ENCODE measurements around the gene RAP1GAP2. TPM values are rescaled to one million over a fixed set of nuclear protein-coding genes. Genes with fewer than 3 reads are reported as not detected.

Gene RAP1GAP2
- polyA plus RNA-seq, 3 donors = 1.5 to 48.4 (median 6.1) TPM

GRCh38 chr17:2782055-2782454, 14.2 kb upstream of the RAP1GAP2 start:
- H3K4me3 Mint-ChIP-seq = no peak overlapping the region
- H3K4me1 Mint-ChIP-seq = peaks cover 13% of the 10 kb centered on the region
- intact Hi-C loops (cut with micrococcal nuclease) = loop anchor here in 1 of 2 donors (10.0 kb wide), 1 partner anchor 143 kb away; no protein-coding TSS in a partner anchor
- Histone ChIP-seq H3K4me1 (ENCODE audit: control insufficient read depth in 1 of 2, insufficient read depth in 2 of 2, low read length in 2 of 2) (peaks cover 5 to 12% of the 10 kb centered on the region in 2 donors), H3K27me3 (ENCODE audit: control insufficient read depth in 2 of 2, insufficient read depth in 2 of 2, low read length in 2 of 2) (peaks cover 5 to 16% of the 10 kb centered on the region in 2 donors), H2AFZ (ENCODE audit: insufficient read depth, low read depth, low read length, poor library complexity, severe bottlenecking) (no peak overlapping the region), H3K27ac (ENCODE audit: low read depth in 1 of 2, low read length in 2 of 2) (no peak overlapping the region), H4K20me1 (ENCODE audit: insufficient read depth, low read length) (no peaks in the 10 kb centered on the region), H3K4me3 (replicated peaks in 1 of 3; ENCODE audit: low read depth in 2 of 3, low read length in 3 of 3) (no peak overlapping the region), H3K36me3 (replicated peaks in 1 of 2; ENCODE audit: control insufficient read depth in 1 of 2, insufficient read depth in 2 of 2, low read length in 2 of 2) (no peaks in the 10 kb centered on the region), H3K4me2 (replicated peaks; ENCODE audit: extremely low read depth, low read length, poor library complexity, severe bottlenecking) (no peak overlapping the region), H3K9ac (ENCODE audit: insufficient read depth, low read length, poor library complexity, severe bottlenecking) (no peak overlapping the region), H3K79me2 (ENCODE audit: insufficient read depth, low read length) (no peaks in the 10 kb centered on the region), H3K9me3 (replicated peaks in 1 of 2; ENCODE audit: control insufficient read depth in 1 of 2, insufficient read depth in 1 of 2, low read length in 2 of 2) (peaks cover 0 to 4% of the 10 kb centered on the region in 2 donors)
- H3K27me3 Mint-ChIP-seq (ENCODE audit: low read depth in 3 of 3) = peaks cover 22 to 32% (median 28%) of the 10 kb centered on the region in 3 donors
- peaks cover 0 to 2% of the 10 kb centered on the region in 2 donors for H3K36me3 Mint-ChIP-seq
- H3K27ac Mint-ChIP-seq = no peak overlapping the region
- H3K9me3 Mint-ChIP-seq = peaks cover 0 to 8% (median under 1%) of the 10 kb centered on the region in 7 donors
- peak in 1 of 3 donors; percentile 19 for DNase-seq
- no peak for TF ChIP-seq CTCF (IDR thresholded peaks at IDR 0.05)
- 27% methylated on average over 3 of the region's 6 CpGs for WGBS (ENCODE audit: insufficient coverage)

- no peak overlapping the region for H2AFZ ChIP-seq (ENCODE audit: insufficient read depth, low read depth, low read length, poor library complexity, severe bottlenecking)
- intact Hi-C loops (cut with micrococcal nuclease) = loop anchor here in 1 of 2 donors (10.0 kb wide), 1 partner anchor 141 kb away; no protein-coding TSS in a partner anchor
- peaks cover 0 to 6% (median 0%) of the 10 kb centered on the region in 7 donors for H3K9me3 Mint-ChIP-seq
These were observed 12.8 kb upstream of the RAP1GAP2 start for GRCh38 chr17:2783310-2784030.

More at GRCh38 chr17:2783310-2784030, 12.8 kb upstream of the RAP1GAP2 start:
- WGBS (ENCODE audit: insufficient coverage) = 100% methylated on average over 4 of the region's 4 CpGs
- Histone ChIP-seq H4K20me1 (ENCODE audit: insufficient read depth, low read length) (no peaks in the 10 kb centered on the region), H3K4me1 (ENCODE audit: control insufficient read depth in 1 of 2, insufficient read depth in 2 of 2, low read length in 2 of 2) (peaks cover 7 to 16% of the 10 kb centered on the region in 2 donors), H3K27ac (ENCODE audit: low read depth in 1 of 2, low read length in 2 of 2) (no peak overlapping the region), H3K36me3 (replicated peaks in 1 of 2; ENCODE audit: control insufficient read depth in 1 of 2, insufficient read depth in 2 of 2, low read length in 2 of 2) (no peaks in the 10 kb centered on the region), H3K27me3 (ENCODE audit: control insufficient read depth in 2 of 2, insufficient read depth in 2 of 2, low read length in 2 of 2) (peaks cover 0 to 2% of the 10 kb centered on the region in 2 donors), H3K9me3 (replicated peaks in 1 of 2; ENCODE audit: control insufficient read depth in 1 of 2, insufficient read depth in 1 of 2, low read length in 2 of 2) (peaks cover 0 to 4% of the 10 kb centered on the region in 2 donors), H3K9ac (ENCODE audit: insufficient read depth, low read length, poor library complexity, severe bottlenecking) (no peak overlapping the region), H3K4me3 (replicated peaks in 1 of 3; ENCODE audit: low read depth in 2 of 3, low read length in 3 of 3) (no peak overlapping the region), H3K4me2 (replicated peaks; ENCODE audit: extremely low read depth, low read length, poor library complexity, severe bottlenecking) (no peak overlapping the region), H3K79me2 (ENCODE audit: insufficient read depth, low read length) (no peaks in the 10 kb centered on the region)
- Mint-ChIP-seq H3K36me3 (no peaks in the 10 kb centered on the region), H3K27ac (no peak overlapping the region), H3K4me3 (no peak overlapping the region), H3K27me3 (ENCODE audit: low read depth in 3 of 3) (peaks cover 8 to 18% (median 14%) of the 10 kb centered on the region in 3 donors), H3K4me1 (peaks cover 14% of the 10 kb centered on the region)
- TF ChIP-seq CTCF (IDR thresholded peaks at IDR 0.05) = no peak
- no peak for DNase-seq

Measured in CD14-positive monocyte (primary cell).